Activated naive CD8-positive, alpha-beta T cell treated with anti-CD3 and anti-CD28 coated beads, Interleukin-2, amount 50 U/mL, for 16 hours (primary cell): ENCODE results near the gene ULK4.

Experiments used
- DNase-seq: peaks from one replicate; pipeline ENCODE4 v3.0.0-alpha.2; 2020; ENCODE audit warnings: low read depth, low spot score

The ULK4 gene

GRCh38 chr3:41223078-41223477, 738.8 kb downstream of the ULK4 start:
- no peak for DNase-seq

- DNase-seq: no peak
These were observed 739.4 kb downstream of the ULK4 start for GRCh38 chr3:41222501-41222900.

- no peak for DNase-seq
These were observed 739.9 kb downstream of the ULK4 start for GRCh38 chr3:41222012-41222411.

GRCh38 chr3:41220906-41221677, 740.8 kb downstream of the ULK4 start:
- DNase-seq: no peak

GRCh38 chr3:41219424-41219823, 742.5 kb downstream of the ULK4 start:
- DNase-seq: no peak

GRCh38 chr3:41216993-41217392, 744.9 kb downstream of the ULK4 start:
- DNase-seq: no peak

- DNase-seq: no peak
These were observed 745.5 kb downstream of the ULK4 start for GRCh38 chr3:41216422-41216821.

GRCh38 chr3:41213588-41213987, 748.3 kb downstream of the ULK4 start:
- no peak for DNase-seq

- DNase-seq: no peak
These were observed 749.8 kb downstream of the ULK4 start for GRCh38 chr3:41212088-41212487.

- no peak for DNase-seq
These were observed 750.9 kb downstream of the ULK4 start for GRCh38 chr3:41210966-41211365.

GRCh38 chr3:41209646-41210045, 752.3 kb downstream of the ULK4 start:
- DNase-seq: no peak

GRCh38 chr3:41208507-41209220, 753.2 kb downstream of the ULK4 start:
- no peak for DNase-seq

GRCh38 chr3:41207355-41207754, 754.5 kb downstream of the ULK4 start:
- DNase-seq: no peak

- DNase-seq: no peak
These were observed 756.3 kb downstream of the ULK4 start for GRCh38 chr3:41205591-41205990.

GRCh38 chr3:41204369-41204768, 757.5 kb downstream of the ULK4 start:
- DNase-seq: no peak

GRCh38 chr3:41202834-41203345, 759.0 kb downstream of the ULK4 start:
- no peak for DNase-seq

GRCh38 chr3:41202075-41202833, 759.6 kb downstream of the ULK4 start:
- no peak for DNase-seq

- no peak for DNase-seq
These were observed 761.3 kb downstream of the ULK4 start for GRCh38 chr3:41200669-41201021.

- peak; percentile 17 for DNase-seq
These were observed 761.8 kb downstream of the ULK4 start for GRCh38 chr3:41199866-41200668.

- peak; percentile 76 for DNase-seq
These were observed 762.7 kb downstream of the ULK4 start, which contains the start of gene CTNNB1 for GRCh38 chr3:41198950-41199865. CTNNB1 (plus strand) TSS chr3:41199505; CDS start chr3:41224069, 24,564 bp downstream.
